Sigmoid colon (tissue), 4 donors: ENCODE measurements around the gene C14orf132.

ENCODE experiments used
- EP300 ChIP-seq, 4 donors: sonication (generic); formaldehyde crosslinking; IDR thresholded peaks; one replicate each; pipeline ENCODE4 v1.6.1; 2017; ENCODE audit warnings: antibody characterized with exemption in 4 of 4
- POLR2A ChIP-seq, 2 donors: fragments of 450-650 bp; IDR thresholded peaks; one replicate each; pipeline ENCODE4 v1.6.1; 2016; ENCODE audit warnings: antibody characterized with exemption in 2 of 2, mild to moderate bottlenecking in 2 of 2, moderate library complexity in 2 of 2
- POLR2AphosphoS5 ChIP-seq, 4 donors: sonication (generic); formaldehyde crosslinking; IDR thresholded peaks; one replicate each; pipeline ENCODE4 v1.6.1; 2017; ENCODE audit warnings: antibody characterized with exemption in 4 of 4
- TF ChIP-seq, protein P1 (sequence below), 4 experiments: fragments of 450-650 bp in 3 of 4; fragments of 200-600 bp in 1 of 4; IDR thresholded peaks; one replicate each; pipeline ENCODE4 v1.5.1; 2016 to 2019; ENCODE audit warnings: antibody characterized with exemption in 4 of 4, mild to moderate bottlenecking in 3 of 4, moderate library complexity in 2 of 4

GRCh38 chr14:96121660-96122395 lies 82.7 kb downstream of the C14orf132 start:
- TF ChIP-seq, protein P1, sequence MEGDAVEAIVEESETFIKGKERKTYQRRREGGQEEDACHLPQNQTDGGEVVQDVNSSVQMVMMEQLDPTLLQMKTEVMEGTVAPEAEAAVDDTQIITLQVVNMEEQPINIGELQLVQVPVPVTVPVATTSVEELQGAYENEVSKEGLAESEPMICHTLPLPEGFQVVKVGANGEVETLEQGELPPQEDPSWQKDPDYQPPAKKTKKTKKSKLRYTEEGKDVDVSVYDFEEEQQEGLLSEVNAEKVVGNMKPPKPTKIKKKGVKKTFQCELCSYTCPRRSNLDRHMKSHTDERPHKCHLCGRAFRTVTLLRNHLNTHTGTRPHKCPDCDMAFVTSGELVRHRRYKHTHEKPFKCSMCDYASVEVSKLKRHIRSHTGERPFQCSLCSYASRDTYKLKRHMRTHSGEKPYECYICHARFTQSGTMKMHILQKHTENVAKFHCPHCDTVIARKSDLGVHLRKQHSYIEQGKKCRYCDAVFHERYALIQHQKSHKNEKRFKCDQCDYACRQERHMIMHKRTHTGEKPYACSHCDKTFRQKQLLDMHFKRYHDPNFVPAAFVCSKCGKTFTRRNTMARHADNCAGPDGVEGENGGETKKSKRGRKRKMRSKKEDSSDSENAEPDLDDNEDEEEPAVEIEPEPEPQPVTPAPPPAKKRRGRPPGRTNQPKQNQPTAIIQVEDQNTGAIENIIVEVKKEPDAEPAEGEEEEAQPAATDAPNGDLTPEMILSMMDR (IDR thresholded peaks at IDR 0.05), result no peak
- TF ChIP-seq POLR2A (IDR thresholded peaks at IDR 0.05) (no peak), POLR2AphosphoS5 (IDR thresholded peaks at IDR 0.05) (no peak), EP300 (IDR thresholded peaks at IDR 0.05) (no peak)
